Fibroblast of lung (primary cell): ENCODE results near the gene OSM. TPM values are rescaled to one million over a fixed set of nuclear protein-coding genes. Genes with fewer than 3 reads are reported as not detected.

Source experiments
- DNase-seq, 2 donors: peaks; one replicate each; pipeline versions ENCODE4 v3.0.0 to v3.0.0-alpha.2; 2010; ENCODE audit warnings: low read depth in 2 of 2
- H2AFZ ChIP-seq: 2 replicates; pipeline ENCODE4 v1.5.1; 2012; ENCODE audit warnings: low read length, control low read depth, inconsistent platforms
- H3K27ac ChIP-seq: 2 replicates; pipeline ENCODE4 v1.5.1; 2011; ENCODE audit warnings: low read length, control low read depth; ENCODE audit not compliant: insufficient read depth
- H3K27me3 ChIP-seq: 2 replicates; pipeline ENCODE4 v1.5.1; 2011; ENCODE audit warnings: mild to moderate bottlenecking, low read length; ENCODE audit not compliant: control insufficient read depth, insufficient read depth
- H3K36me3 ChIP-seq: 2 replicates; pipeline ENCODE4 v1.5.1; 2011; ENCODE audit warnings: low read length; ENCODE audit not compliant: control insufficient read depth, insufficient read depth
- H3K4me1 ChIP-seq: 2 replicates; pipeline ENCODE4 v1.5.1; 2011; ENCODE audit warnings: low read length; ENCODE audit not compliant: control insufficient read depth, insufficient read depth; ENCODE audit errors: extremely low read depth
- H3K4me2 ChIP-seq: 2 replicates; pipeline ENCODE4 v1.5.1; 2011; ENCODE audit warnings: low read length, control low read depth; ENCODE audit not compliant: insufficient read depth; ENCODE audit errors: extremely low read depth
- H3K4me3 ChIP-seq, 4 experiments: fragments of 200-600 bp in 1 of 4; sonication (generic) in 1 of 4; replicated peaks in 1 of 4; 2 replicates each; pipeline ENCODE4 v1.5.1; 2011 to 2016; ENCODE audit warnings: low read length in 4 of 4, low read depth in 3 of 4, mild to moderate bottlenecking in 3 of 4, control low read depth in 2 of 4, inconsistent platforms in 1 of 4, mixed read lengths in 1 of 4; ENCODE audit not compliant: insufficient read depth in 1 of 4; ENCODE audit errors: control extremely low read depth in 1 of 4
- H3K79me2 ChIP-seq: 2 replicates; pipeline ENCODE4 v1.5.1; 2012; ENCODE audit warnings: mild to moderate bottlenecking, low read length, inconsistent platforms; ENCODE audit not compliant: control insufficient read depth, insufficient read depth
- H3K9ac ChIP-seq: 2 replicates; pipeline ENCODE4 v1.5.1; 2011; ENCODE audit warnings: mild to moderate bottlenecking, low read length, control low read depth; ENCODE audit not compliant: insufficient read depth
- H3K9me3 ChIP-seq: 2 replicates; pipeline ENCODE4 v1.5.1; 2012; ENCODE audit warnings: low read depth, low read length; ENCODE audit not compliant: control insufficient read depth, insufficient read depth
- H4K20me1 ChIP-seq: 2 replicates; pipeline ENCODE4 v1.5.1; 2011; ENCODE audit warnings: low read length; ENCODE audit not compliant: control insufficient read depth, insufficient read depth; ENCODE audit errors: extremely low read depth
- CTCF ChIP-seq, 2 donors: IDR thresholded peaks in 1 of 2; conservative IDR thresholded peaks in 1 of 2; 1 replicate in 1 of 2; 2 replicates in 1 of 2; pipeline ENCODE4 v1.5.1; 2011 to 2012; ENCODE audit warnings: low read length in 2 of 2, control low read depth in 1 of 2, inconsistent platforms in 1 of 2, low read depth in 1 of 2, mild to moderate bottlenecking in 1 of 2
- EZH2 ChIP-seq: IDR thresholded peaks from 2 replicates; pipeline ENCODE4 v1.5.1; 2012; ENCODE audit warnings: low read length, control low read depth, mild to moderate bottlenecking; ENCODE audit errors: missing control alignments
- polyA plus RNA-seq, 2 donors: library from polyadenylated mRNA; depleted of rRNA in 1 of 2; stranded (reverse) in 1 of 2; unstranded in 1 of 2; fragments of >200 nt; gene quantifications; 2 replicates each; pipeline ENCODE4 v1.2.1, GENCODE V29; 2011 to 2012; ENCODE audit warnings: missing spikeins in 1 of 2
- total RNA-seq: library from RNA; depleted of rRNA; stranded (reverse); fragments of >200 nt; gene quantifications from 2 replicates; pipeline ENCODE4 v1.2.1, GENCODE V29; 2014

OSM gene
- total and polyA plus RNA-seq, 2 donors (not counting 1 experiment from before 2014, with no cell fraction given): not detected

- Histone ChIP-seq H3K36me3 (peaks cover 7% of the 10 kb centered on the region), H4K20me1 (peaks cover 2% of the 10 kb centered on the region), H2AFZ (no peak overlapping the region)
These were observed 40.5 kb upstream of the OSM start for GRCh38 chr22:30307041-30307574.

GRCh38 chr22:30306627-30307011 lies 40.0 kb upstream of the OSM start:
- Histone ChIP-seq H3K4me2 (no peak overlapping the region), H3K9ac (no peak overlapping the region), H3K79me2 (peaks cover 15% of the 10 kb centered on the region), H3K36me3 (peaks cover 7% of the 10 kb centered on the region), H3K27me3 (no peaks in the 10 kb centered on the region), H3K9me3 (no peaks in the 10 kb centered on the region), H3K4me3 (no peak overlapping the region), H2AFZ (no peak overlapping the region), H4K20me1 (peaks cover 2% of the 10 kb centered on the region), H3K4me1 (peaks cover 47% of the 10 kb centered on the region), H3K27ac (no peak overlapping the region)
- no peak for TF ChIP-seq CTCF (conservative IDR thresholded peaks at IDR 0.05 in 1 of 2, IDR thresholded peaks at IDR 0.05 in 1 of 2; ENCODE audit: low read depth in 1 of 2, low read length in 2 of 2)
- no peak for DNase-seq

More at GRCh38 chr22:30307041-30307574, 40.5 kb upstream of the OSM start:
- no peak for TF ChIP-seq CTCF (conservative IDR thresholded peaks at IDR 0.05 in 1 of 2, IDR thresholded peaks at IDR 0.05 in 1 of 2; ENCODE audit: low read depth in 1 of 2, low read length in 2 of 2)
- no peak for TF ChIP-seq EZH2
- DNase-seq: no peak
- no peaks in the 10 kb centered on the region for H3K9me3 ChIP-seq
- H3K4me2 ChIP-seq: no peak overlapping the region
- peaks cover 47% of the 10 kb centered on the region for H3K4me1 ChIP-seq
- no peaks in the 10 kb centered on the region for H3K27me3 ChIP-seq
- H3K4me3 ChIP-seq: no peak overlapping the region
- H3K27ac ChIP-seq: no peak overlapping the region
- no peak overlapping the region for H3K9ac ChIP-seq
- peaks cover 15% of the 10 kb centered on the region for H3K79me2 ChIP-seq

GRCh38 chr22:30305906-30306626 lies 39.4 kb upstream of the OSM start:
- no peaks in the 10 kb centered on the region for H4K20me1 ChIP-seq
- H3K27ac ChIP-seq: no peak overlapping the region
- H3K79me2 ChIP-seq: peaks cover 12% of the 10 kb centered on the region
- no peaks in the 10 kb centered on the region for H3K27me3 ChIP-seq
- no peak for DNase-seq
- H2AFZ ChIP-seq: no peak overlapping the region
- H3K9ac ChIP-seq: no peak overlapping the region
- TF ChIP-seq EZH2 (no peak), CTCF (conservative IDR thresholded peaks at IDR 0.05 in 1 of 2, IDR thresholded peaks at IDR 0.05 in 1 of 2; ENCODE audit: low read depth in 1 of 2, low read length in 2 of 2) (no peak)
- peaks cover 7% of the 10 kb centered on the region for H3K36me3 ChIP-seq
- H3K9me3 ChIP-seq: no peaks in the 10 kb centered on the region
- peaks cover 41% of the 10 kb centered on the region for H3K4me1 ChIP-seq
- no peak overlapping the region for H3K4me2 ChIP-seq
- no peak overlapping the region for H3K4me3 ChIP-seq
